Activated CD4-positive, alpha-beta T cell treated with anti-CD3 and anti-CD28 coated beads, Interleukin-2, amount 50 U/mL, for 24 hours (primary cell): Measurements from ENCODE around the gene OSBPL8.
"Not testable (repeated sequence)": the region's sequence is repeated elsewhere in the genome, so short reads cannot be mapped to it uniquely, and the experiment has no call there.

Experiments
- DNase-seq, 2 donors: peaks; one replicate each; pipeline ENCODE4 v3.0.0-alpha.2; 2020; ENCODE audit warnings: low read depth in 1 of 2, low spot score in 1 of 2

The OSBPL8 gene

DNA sequence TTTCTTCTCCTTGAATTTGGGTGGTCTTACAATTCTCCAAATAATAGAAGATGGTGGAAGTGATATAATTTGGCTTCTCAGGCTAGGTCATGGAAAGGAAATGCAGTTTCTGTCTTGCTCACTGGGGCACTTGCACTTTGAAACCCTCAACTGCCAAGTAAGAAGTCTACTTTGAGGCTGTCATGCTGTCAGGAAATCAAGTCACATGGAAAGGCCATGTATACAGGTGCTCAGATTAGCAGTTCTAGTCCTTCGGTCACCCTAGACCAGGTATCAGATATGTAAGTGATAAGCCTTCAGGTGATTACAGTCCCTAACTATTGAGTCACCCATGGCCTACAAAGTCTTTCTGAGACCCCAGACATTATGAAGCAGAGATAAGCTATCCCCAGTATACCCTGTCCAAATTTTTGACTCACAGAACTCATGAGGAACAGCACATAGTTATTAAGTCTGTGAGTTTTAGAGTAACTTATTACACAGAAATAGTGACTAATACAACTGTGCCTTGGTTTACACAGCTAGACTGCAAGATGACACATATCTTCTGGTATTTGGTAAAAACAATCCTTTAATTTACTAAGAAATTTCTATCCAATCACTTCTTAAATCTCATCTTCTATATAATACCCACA is 185.1 kb downstream of the OSBPL8 start:
- no peak for DNase-seq

DNA sequence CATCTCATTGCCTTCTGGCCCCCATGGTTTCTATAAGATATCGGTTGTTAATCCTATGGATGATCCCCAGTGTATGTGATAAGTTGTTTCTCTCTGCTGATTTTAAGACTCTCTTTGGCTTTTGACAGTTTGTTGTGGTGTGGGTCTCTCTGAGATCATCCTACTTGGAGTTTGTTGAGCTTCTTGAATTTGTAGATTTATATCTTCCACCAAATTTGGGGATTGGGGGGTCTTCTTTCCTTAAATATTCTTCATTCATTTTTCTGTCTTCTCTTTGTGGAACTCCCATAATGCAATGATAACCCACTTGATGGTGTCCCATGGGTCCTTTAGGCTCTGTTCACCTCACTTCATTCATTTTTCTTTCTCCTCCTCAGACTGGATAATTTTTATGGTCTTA is 191.3 kb downstream of the OSBPL8 start:
- DNase-seq: no peak

DNA sequence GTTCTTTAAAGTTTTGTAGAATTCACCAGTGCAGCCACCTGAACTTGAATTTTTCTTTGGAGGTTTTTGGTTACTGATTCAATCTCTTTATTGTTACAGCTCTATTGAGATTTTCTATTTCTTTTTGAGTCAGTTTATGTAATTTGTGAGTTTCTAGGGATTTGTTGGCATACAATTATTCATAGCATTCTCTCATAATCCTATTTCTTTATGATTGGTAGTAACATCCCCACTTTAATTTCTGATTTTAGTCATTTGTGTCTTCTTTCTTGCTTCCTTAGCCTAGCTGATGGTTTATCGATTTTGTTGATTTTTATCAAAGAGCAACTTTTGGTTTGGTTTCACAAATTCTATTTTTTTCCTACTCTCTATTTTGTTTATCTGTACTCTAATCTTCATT is 193.4 kb downstream of the OSBPL8 start:
- DNase-seq: no peak

DNA sequence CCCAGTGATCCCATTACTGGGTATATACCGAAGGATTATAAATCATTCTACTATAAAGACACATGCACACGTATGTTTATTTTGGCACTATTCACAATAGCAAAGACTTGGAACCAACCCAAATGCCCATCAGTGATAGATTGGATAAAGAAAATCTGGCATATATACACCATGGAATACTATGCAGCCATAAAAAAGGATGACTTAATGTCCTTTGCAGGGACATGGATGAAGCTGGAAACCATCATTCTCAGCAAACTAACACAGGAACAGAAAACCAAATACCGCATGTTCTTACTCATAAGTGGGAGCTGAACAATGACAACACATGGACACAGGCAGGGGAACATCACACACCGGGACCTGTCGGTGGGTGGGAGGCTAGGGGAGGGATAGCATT is 195.4 kb downstream of the OSBPL8 start:
- DNase-seq: not testable (repeated sequence)

DNA sequence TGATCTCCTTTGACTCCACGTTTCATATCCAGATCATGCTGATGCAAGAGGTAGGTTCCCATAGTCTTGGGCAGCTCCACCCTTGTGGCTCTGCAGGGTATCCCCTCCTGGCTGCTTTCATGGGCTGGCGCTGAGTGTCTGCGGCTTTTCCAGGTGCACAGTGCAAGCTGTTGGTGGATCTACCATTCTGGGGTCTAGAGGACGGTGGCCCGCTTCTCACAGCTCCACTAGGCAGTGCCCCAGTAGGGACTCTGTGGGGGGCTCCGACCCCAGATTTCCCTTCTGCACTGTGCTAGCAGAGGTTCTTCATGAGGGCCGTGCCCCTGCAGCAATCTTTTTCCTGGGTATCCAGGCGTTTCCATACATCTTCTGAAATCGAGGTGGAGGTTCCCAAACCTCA is 199.3 kb downstream of the OSBPL8 start:
- no peak for DNase-seq

DNA sequence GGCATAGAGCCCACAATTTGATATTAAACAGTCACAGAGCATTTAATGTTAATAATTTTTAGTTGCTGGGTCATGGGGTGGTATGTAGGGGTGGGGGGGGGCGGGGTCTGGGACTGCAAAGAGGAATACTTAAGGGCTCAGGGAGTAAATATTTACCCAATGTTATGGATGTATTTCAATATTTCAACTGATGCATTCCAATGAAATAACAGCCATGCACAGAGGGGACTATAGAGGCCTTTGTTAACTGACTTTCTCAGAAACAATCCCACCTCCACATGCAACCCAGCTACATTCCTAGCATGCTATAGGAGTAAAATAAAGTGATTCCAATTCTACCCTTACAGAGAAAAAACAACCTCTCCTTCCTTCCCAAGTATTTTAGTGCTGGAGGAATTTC is 203.5 kb downstream of the OSBPL8 start:
- no peak for DNase-seq

DNA sequence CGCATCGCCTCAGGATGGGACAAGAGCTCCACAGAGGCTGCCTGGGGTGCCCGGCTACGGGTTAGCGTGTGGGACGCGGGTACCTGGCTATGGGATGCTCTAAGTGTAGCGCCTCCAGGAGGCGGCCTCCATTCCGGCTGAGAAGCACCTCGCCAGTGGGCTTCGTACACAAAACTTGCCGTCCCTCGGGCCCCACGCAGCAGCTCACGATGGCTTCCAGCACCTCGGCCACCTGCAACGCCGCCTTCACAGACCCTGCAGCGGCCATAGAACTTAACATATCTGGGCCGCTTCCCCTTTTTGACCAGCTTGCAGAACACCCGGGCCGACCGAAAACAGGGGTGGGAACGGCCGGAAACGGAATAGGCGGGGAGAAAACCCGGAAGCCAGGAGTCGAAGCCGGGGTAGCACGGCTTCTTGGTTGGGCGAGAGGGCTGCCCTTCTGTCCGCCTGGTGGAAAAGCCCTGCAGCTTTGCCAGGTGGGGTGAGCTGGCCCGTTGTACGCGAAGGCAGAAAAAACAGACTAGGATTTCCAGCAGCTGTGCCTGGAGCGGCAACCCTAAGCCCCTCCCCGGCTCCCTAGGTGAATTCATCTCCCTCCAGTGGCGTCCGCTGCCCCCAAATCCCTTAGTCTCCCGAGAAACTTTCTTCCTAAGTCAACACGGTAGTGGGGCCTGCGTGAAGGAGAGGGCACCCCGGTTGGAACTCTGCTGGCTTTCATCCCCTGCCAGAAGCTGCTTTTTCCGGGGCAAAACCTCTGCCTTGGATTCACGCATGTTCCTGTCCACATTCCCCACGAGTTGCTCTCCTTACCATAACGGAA is 211.3 kb downstream of the OSBPL8 start, which contains the start of gene BBS10:
Gene BBS10 (minus strand): TSS at position 337 of the 823 bp plus-strand sequence. CDS start 57 bp downstream, at position 280.
- peak; percentile 69 to 85 for DNase-seq

DNA sequence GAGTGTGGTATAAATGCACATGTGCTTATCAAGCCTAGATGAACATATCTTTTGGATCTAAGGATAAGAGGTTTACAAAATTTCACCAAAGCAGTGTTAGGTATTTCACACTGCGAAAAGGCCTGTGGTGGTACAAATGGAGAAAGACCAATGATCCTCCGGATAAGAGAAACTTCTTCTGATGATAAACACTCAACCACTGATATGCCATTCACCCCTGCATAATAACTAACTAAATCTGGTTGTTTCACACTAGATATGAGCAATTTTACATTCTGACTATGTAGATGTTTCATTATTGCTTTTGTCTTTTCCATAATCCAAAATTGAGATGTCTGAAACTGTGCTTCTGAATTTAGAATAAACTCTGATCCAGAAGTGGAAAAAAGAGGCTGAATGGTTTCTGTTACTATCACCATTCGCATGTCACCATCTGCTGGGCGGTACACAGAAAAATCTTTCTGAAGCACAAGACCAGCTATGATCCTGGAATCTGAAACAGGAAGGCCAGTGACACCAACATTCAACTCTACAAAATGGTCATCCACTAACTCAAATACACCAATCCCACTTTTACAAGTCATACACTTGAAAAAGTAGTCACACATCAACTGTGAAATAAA is 212.7 kb downstream of the OSBPL8 start:
- peak in 1 of 2 donors; percentile 7 for DNase-seq

DNA sequence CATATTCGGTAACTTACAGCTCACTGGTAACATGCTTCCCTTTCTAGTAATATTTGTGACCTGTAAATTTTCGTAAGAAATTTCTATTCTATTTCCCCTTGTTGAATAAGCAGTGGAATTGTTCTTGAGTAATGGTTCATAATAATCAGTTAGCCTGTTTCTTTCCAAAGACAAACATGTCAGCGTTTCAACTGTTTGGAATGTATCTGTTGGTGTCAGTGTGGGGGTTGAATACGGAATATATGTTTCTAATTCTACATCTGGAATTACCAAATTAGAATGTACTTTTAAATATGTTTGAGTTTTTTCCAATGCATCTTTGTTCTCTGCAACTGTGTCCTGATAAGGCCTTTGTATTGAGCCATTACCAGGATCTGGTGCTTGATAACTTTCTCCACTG is 213.3 kb downstream of the OSBPL8 start:
- DNase-seq: no peak

DNA sequence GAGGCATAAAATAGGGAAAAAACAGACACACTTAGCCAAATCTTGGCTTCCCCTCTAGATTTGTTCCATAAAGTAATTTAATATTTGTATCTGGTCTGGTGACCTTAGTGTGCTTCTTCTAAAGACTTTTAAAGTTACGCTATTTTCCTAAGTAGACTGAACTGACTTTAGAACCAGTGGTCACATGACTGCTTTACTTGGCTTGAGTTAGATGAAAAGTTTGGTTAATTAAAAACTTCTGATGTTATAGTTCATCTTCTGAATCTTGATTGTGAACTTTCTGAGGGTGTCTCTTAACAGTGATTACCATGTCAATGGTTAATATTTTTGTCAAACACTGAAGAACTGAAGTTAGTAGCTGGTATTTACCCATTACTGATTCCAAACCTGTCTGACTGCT is 214.0 kb downstream of the OSBPL8 start:
- no peak for DNase-seq

DNA sequence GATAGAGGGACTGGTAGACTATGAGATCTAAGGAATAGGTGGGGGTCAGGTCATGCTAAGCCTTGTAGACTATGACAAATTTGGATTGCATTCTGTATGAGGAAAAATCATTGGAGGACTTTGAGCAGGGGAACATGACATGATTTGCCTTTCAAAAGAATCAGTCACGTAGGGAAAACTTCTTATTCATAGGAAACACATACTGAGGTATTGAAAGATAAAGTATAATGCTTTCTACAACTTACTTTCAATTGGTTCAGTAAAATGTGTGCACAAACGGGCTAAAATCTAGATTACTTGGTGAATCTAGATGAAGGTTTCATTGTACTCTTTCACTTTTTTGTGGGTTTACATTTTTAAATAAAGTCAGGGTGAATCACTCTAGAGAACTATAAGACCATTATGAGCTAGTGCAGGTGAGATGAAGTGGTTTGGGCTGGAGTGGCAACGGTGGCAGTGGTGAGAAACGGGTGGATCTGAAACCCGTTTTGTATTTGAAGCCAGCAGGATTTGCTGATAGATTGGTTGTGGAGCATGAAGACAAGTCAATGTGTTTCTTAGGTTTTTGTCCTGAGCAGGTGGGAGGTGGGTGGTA is 218.0 kb downstream of the OSBPL8 start:
- DNase-seq: no peak

DNA sequence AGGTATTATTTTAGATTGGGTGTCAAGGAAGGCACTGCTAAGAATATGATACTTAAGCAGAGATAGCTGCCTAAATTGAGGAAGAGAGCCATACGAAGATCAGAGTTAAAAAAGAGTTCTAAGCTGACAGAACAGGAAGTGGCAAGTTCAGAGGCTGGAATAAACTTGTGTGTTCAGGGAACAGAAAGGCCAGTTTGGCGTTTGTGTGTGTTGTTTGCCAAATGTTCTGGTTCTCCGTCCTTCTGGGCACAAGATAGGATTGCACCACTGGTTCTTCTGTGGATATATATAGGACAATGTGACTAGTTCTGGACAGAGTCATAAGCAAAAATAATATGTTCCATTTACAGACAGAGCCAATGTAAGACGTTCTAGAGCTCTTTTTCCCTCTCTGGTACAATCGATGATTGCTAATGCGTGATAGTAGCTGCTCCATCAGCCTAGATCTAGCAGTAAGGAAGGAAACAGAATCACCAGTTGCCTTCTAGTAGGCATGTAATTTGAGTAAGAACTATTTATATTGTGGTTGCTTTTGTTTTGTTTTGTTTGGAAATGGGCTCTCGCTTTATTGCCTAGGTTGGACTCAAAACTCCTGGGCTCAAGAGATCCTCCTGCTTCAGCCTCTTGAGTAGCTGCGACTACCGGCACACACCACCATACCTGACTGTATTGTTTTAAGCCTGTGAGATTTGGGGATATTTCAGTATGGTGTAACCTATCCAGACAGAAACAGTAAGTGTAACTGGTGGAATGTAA is 218.7 kb downstream of the OSBPL8 start:
- DNase-seq: no peak

DNA sequence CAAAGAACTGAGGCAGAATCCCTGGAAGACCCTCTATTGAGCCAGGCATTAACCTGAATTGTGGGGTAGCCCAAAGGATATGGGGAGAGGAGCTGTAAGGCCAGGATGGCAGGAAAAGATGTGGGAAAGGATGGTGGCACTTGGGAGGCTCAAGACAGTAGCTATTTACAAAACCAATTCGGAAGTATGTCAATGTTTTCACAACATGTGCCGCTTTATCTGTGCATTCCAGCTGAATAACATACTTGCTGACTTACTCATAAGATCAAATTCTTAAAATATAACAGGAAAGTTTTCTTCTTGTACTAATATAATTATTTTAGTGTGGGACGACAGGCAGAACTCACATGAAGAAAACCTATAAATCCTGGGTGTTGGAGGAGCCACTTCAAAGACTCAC is 222.0 kb downstream of the OSBPL8 start:
- no peak for DNase-seq

DNA sequence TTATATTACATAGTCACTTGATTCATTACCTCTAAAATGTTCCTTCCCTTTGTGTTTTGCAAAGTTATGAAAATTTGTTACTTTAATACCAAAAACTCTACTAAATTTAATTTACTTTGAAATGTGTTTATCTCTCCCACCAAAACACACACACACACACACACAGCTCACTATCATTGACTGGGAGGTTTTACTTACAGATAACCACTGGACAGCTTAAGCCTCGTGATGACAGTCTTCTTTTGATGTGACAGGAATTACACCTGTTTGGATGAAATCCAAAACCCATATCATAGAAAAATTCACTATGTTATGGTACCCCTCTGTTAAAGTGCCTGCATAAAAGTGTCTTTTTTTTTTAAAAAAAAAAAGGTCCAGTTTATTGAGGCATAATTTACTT is 227.0 kb downstream of the OSBPL8 start:
- no peak for DNase-seq

DNA sequence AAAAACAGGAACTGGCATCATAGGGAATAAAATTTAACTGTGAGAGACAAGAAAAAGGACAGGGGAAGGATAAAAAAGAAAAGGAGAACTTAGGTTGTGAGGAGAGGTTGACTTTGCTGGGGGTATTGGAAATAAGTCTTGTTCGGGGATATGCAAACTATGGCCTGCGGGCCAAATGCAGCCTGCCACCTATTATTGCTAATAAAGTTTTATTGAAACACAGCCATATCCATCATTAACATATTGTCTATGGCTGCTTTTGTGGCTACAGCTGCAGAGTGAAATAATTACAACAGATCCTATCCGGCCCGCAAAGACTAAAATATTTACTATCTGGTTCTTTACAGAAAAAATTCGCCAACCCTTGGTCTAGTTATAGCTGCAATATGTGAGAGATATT is 230.0 kb downstream of the OSBPL8 start:
- no peak for DNase-seq

DNA sequence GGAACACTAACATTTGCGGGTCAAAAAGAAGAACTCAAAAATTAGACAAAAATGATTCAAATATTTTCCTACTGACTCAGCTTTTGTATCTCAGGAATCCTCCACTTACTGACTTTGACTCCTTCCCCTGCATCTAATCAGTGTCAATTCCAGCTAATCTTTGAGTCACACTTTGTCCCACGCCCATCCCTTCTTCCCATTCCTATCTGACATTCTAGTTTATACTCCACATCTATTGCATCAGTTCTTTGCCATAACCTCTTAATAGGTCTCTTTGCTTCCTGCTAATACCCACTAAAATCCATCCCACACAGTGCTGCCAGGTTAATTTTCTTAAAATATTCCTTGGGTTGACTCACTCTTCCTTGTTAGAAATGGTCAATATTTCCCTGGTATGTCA is 230.4 kb downstream of the OSBPL8 start:
- no peak for DNase-seq

DNA sequence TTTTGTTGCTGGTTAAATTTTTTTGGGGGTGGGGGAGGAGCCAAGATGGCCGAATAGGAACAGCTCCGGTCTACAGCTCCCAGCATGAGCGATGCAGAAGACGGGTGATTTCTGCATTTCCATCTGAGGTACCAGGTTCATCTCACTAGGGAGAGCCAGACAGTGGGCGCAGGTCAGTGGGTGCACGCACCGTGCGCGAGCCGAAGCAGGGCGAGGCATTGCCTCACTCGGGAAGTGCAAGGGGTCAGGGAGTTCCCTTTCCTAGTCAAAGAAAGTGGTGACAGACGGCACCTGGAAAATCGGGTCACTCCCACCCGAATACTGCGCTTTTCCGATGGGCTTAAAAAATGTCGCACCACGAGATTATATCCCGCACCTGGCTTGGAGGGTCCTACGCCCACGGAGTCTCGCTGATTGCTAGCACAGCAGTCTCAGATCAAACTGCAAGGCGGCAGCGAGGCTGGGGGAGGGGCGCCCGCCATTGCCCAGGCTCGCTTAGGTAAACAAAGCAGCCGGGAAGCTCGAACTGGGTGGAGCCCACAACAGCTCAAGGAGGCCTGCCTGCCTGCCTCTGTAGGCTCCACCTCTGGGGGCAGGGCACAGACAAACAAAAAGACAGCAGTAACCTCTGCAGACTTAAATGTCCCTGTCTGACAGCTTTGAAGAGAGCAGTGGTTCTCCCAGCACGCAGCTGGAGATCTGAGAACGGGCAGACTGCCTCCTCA is 239.8 kb downstream of the OSBPL8 start:
- not testable (repeated sequence) for DNase-seq

DNA sequence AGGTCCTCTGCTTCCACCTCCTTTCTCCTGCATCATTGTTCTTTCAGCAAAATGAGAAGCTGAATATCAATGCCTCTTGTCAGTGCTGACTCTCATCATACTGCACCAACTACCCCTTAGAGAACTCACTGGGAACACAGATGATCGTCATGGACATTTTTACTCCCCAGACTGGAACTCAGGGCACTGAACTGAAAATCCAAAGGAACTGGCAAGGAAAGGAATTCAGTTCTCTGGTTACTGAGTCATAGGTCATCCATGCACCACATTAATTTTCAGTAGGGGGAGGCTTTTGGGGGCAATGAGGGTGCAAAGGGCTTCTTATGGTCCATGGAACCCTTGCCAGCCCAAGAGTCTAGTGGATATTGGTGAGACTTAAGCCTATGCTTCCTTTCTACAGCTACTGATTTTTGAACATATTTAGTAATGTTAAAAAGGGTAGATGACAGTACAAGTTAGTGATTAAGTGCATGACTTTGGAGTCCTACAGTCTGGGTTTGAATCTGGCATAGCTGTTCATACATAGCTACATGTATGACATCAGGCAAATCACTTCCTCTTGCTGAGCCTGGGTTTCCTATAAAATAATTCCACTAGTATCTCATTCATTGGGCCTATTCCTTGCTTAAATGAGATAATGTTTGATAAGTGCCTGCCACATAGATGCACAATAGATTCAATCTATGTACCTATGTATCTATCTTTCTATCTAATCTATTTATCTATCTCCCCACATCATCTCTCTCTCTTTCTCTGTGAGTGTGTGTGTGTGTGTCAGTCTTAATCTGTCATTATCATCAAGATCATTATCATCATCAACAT is 240.6 kb downstream of the OSBPL8 start:
- DNase-seq: no peak

DNA sequence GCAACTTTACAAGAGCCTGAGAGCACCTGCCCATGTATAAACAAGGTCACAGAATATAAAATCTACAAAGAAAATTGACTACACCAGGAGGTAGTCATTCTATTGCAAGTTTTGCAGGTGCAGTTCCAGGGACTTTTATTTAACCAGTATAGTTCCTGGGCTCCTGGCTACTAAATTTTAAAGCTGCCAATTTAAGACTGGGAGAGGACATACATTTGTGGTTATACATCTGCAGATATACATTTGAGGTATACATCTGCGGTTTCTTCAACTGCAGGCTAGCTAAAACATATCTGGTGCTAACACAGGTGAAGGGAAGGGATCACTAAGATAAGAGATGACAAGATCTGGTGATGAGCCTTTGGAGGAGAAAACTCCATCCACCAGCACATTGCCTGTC is 241.6 kb downstream of the OSBPL8 start:
- DNase-seq: no peak

DNA sequence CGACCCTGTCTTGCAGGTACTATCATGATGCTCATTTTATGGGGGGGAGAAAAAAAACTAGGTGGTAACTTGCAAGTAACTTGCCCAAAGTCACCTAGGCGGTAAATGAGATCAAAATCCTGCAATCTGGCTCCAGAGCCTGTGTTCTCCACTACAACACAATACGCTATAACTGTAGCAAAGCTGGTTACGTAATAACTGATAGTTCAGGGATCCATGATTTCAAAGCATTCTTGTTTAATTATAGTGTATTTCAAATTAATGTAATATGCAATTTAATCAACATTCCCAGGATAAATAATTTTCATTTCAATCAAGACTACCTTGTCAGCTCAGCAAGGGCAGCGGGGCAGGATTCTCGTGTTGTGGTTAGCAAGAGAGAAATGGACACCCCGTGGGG is 243.1 kb downstream of the OSBPL8 start:
- no peak for DNase-seq
